ENCODE data around the gene GIT2.
"Not testable (repeated sequence)": the region's sequence is repeated elsewhere in the genome, so short reads cannot be mapped to it uniquely, and the experiment has no call there.

GIT2 gene

GRCh38 chr12:109919456-109919855 lies 76.7 kb downstream of the GIT2 start:
- no peak for DNase-seq (ENCODE audit: low spot score)

GRCh38 chr12:109916045-109916444 lies 80.1 kb downstream of the GIT2 start:
- DNase-seq (ENCODE audit: low spot score) = no peak

GRCh38 chr12:109915171-109916040 lies 80.8 kb downstream of the GIT2 start:
- no peak for DNase-seq (ENCODE audit: low spot score)

- DNase-seq (ENCODE audit: low spot score) = no peak
Measured at GRCh38 chr12:109914461-109914860, 81.7 kb downstream of the GIT2 start.

DNA sequence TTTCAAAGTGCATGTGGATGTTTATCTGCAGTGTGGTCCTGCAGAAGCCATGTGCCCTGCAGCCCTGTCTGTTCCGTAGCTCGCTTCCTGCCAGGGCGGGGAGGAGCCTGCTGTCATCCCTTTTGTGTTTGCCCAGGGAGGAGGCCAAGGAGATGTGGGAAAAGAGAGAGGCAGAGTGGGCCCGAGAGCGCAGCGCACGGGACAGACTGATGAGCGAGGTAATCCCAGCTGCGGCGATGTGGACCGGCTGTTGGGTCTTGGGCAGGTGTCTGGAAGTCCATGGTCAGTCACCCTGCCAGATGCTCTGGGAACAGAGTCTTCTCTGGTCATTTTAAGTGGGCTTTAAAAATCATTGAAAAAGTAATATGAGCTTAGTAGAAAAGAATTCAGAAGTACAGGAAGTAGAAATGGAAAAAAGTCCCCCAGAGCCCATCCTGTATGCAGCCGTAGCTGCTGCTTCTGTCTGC lies 83.3 kb downstream of the GIT2 start:
- no peak for DNase-seq (ENCODE audit: low spot score)

GRCh38 chr12:109910969-109911348 lies 85.2 kb downstream of the GIT2 start:
- no peak for DNase-seq (ENCODE audit: low spot score)

DNA sequence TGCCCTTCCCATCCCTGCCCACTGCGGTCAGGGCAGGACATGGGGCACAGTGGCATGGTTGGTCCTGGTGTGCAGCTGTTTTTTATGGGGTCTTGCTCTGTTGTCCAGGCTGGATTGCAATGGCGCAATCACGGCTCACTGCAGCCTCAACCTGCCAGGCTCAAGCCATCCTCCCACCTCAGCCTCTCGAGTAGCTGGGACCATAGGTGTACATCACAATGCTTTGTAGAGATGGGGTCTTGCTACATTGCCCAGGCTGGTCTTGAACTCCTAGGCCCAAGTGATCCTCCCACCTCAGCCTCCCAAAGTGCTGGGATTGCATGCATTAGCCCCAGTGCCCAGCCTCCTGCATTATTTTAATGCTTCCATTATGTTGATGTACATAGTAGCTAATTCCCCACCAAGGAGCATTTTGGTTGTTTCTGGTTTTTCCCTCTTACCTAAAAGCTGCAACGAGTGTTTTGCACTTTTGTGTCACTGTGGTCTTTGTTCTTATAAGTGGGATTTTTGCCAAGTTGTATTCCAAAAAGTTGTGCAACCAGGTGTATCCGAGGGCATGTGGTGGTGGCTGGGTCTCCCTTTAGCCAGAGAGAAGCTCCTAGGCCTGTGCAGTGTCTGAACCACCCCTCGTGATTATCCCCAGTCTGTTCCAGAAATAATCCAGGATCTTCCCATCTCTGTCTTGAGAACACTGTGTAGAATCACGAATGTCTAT lies 85.8 kb downstream of the GIT2 start:
- no peak for DNase-seq (ENCODE audit: low spot score)

GRCh38 chr12:109905301-109905700 lies 90.9 kb downstream of the GIT2 start:
- no peak for DNase-seq (ENCODE audit: low spot score)

DNA sequence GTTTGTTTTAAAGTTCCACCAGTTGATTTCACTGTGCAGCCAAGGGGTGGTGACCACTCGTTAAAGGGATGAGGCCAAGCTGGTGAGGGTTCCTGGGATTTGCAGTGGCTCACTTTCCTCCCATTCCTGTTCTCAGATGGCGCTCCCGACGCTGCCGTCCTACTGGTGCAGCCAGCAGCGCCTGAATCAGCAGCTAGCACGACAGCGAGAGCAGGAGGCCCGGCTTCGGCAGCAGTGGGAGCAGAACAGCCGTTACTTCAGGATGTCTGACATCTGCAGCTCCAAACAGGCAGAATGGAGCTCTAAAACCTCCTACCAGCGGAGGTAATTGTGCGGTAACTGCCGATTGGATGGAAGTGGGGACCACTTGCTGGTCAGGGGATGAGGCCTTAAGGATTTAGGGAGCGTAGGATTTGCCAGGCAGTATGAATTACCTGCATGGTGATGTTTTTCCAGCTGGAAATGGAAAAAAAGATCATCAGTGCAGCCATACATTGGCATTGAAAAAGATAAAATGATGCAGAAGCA lies 93.2 kb downstream of the GIT2 start:
- no peak for DNase-seq (ENCODE audit: low spot score)

DNA sequence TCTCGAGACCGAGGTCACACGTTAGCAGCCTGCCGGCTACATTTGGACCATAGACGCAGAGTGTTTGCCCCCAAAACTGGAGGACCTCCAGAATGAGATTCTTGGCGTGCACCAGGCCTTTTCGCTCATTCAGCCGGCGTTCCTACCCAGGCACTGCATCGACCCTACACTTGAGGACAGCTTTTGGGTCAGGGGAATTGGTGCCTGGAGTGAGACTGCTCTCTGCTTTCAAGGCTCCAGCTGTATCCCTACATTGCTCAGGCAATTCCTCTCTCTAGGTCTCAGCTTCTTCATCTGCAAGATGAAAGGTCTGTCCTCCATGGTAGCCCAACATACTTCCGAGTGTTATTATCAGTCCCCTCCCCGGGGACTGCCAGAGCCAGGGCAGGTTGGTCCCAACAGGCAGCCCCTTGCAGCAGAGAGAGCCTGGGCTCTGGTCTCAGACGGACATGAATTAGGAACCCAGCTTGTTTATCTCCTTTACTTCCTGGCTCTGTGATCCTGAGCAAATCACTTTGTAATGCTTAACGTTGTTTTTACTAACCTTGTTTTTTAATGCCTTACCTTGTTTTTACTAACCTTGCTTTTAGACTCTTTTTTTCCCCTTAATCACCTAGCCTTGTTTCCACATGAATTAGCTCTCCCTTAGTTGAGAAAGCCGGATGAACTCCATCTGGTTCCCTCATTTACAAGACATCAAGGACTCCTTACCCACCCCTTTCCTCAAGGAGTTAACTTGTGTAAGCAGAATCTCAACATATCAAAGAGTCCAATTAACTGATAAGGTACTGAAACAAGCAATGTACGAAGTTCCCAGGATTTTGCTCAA lies 95.2 kb downstream of the GIT2 start:
- DNase-seq (ENCODE audit: low spot score) = no peak

- DNase-seq (ENCODE audit: low spot score) = peak; percentile 92
Measured at GRCh38 chr12:109899783-109900751, 96.1 kb downstream of the GIT2 start, which contains the start of gene TCHP. TCHP (plus strand) TSS chr12:109900274; CDS start chr12:109903027, 2,753 bp downstream.

DNA sequence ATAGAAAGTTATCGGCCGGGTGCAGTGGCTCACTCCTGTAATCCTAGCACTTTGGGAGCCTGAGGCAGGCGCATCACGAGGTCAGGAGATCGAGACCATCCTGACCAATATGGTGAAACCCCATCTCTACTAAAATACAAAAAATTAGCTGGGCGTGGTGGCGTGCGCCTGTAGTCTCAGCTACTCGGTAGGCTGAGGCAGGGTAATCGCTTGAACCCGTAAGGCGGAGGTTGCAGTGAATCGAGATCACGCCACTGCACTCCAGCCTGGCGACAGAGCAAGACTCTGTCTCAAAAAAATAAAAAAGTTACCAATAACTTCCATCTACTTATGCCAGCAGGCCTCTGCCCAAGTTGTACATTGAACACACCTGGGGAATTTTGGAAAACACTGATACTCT lies 96.8 kb downstream of the GIT2 start:
- not testable (repeated sequence) for DNase-seq (ENCODE audit: low spot score)

DNA sequence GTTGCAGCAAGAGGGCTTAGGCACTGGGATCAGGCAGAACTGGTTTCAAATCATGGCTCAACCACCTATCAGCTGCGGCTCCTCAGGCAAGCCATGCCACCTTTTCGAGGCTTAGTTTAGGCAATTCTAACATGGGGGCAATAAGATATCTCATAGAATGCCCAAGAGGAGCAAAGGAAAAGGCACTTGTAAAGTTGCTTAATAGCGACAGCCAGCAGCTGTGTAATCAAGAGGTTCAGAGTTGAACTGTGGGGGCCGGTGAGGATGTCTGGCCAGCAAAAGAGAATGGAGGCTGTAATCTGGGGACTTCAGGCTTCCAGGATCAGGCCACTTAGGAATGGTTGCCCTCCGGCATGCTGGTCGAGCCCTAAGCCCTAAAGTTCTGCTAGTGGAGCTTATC lies 99.1 kb downstream of the GIT2 start:
- DNase-seq (ENCODE audit: low spot score) = no peak

GRCh38 chr12:109896188-109896587 lies 100.0 kb downstream of the GIT2 start:
- no peak for DNase-seq (ENCODE audit: low spot score)

DNA sequence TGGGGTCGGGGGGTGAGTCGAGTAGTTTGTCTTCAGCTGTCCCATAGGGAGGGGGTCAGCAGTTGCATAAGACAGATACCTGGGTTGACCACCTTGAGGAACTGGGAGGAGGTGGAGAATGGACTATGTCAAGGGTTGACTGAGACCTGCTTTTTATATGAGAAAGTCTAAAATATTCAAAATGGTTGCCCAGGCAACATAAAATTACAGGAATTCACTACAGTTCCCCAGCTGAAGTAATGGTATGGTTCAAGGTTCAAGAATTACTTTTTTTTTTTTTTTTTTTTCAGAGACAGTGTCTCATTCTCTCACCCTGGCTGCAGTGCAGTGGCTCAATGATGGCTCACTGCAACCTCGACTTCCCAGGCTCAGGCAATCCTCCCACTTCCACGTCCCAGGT lies 101.2 kb downstream of the GIT2 start:
- no peak for DNase-seq (ENCODE audit: low spot score)

- DNase-seq (ENCODE audit: low spot score) = no peak
Measured at GRCh38 chr12:109893261-109893995, 102.7 kb downstream of the GIT2 start.

- no peak for DNase-seq (ENCODE audit: low spot score)
Measured at GRCh38 chr12:109892748-109893147, 103.4 kb downstream of the GIT2 start.

DNA sequence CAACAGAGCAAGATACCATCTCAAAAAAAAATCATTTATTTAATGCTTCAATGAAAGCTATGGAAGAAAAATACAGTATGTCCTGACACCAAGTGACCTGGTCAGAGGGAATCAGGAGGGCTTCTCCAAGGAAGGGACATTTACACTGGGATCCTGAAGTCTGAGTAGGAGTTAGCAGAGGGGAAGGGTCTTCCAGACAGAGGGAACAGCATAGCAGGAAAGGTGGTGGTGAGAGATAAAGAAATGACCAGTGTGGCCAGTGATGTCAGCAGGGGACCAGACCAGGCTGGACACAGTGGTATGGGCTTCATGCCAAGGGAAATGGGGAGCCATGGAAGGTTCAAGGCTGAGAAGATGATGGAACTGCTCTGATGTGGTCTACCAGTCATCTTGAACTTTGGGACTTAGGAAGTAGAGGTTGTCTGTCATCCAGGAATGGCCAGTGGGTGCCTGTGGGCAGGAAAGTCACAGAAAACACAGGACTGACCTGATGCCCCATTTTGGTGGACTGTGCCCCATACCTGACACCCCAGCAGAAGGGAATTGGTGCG lies 103.9 kb downstream of the GIT2 start:
- DNase-seq (ENCODE audit: low spot score) = no peak

DNA sequence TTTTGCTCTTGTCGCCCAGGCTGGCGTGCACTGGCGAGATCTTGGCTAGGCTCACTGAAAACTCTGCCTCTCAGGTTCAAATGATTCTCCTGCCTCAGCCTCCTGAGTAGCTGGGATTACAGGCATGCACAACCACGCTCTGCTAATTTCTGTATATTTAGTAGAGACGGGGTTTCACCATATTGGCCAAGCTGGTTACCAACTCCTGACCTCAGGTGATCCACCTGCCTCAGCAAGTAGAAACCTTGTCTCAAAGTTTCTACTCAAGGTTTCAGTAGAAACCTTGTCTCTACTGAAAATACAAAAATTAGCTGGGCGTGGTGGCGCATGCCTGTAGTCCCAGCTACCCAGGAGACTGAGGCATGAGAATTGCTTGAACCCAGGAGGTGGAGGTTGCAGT lies 104.4 kb downstream of the GIT2 start:
- not testable (repeated sequence) for DNase-seq (ENCODE audit: low spot score)

All from putamen (tissue), 1 donor.